ENCODE data around the gene NTRK2. TPM values are rescaled to one million over a fixed set of nuclear protein-coding genes. Genes with fewer than 3 reads are reported as not detected.

The NTRK2 gene
- total and polyA plus RNA-seq, 10 of the 15 experiments (the other 5 are each of a cell fraction or from before 2014, with no cell fraction given) = 0.42 to 4.6 (median 0.65) TPM

DNA sequence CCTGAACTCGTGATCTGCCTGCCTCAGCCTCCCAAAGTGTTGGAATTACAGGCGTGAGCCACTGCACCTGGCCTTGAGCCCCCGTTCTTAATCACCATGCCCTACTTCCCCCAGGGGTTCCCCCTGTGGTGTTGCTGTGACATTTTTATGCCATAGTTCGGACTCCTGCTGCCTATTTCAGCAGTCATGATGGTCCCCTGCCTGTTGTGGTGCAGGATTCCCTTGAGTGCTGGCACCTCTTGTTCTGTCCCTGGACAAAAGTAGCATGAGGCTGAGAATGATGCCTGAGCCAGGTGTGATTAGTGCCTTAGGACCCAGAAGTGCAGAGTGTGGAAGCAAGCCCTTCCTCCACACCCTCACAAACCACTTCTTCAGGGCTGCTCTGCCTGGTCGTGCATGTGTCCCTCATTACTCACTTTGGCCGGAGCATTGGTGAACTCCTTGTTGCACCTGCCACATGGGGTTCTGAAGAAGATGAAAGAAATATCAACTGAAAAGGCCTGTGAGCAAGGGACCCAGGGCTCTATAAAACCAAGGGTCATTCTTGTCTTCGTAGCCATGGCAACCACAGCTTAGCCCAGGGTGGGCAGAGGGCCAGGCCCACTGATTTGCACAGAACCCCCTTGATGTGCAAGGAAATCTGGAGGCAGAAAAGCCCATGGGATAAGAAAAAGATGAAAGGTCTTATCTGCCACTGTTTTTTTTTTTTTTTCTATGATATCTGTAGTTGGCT, 228.0 kb downstream of the NTRK2 start:
- Histone ChIP-seq H3K9me3 (replicated peaks; ENCODE audit: control insufficient read depth, insufficient read depth, low read length) (no peaks in the 10 kb centered on the region), H3K79me2 (ENCODE audit: control insufficient read depth, insufficient read depth, low read length) (no peaks in the 10 kb centered on the region), H3K4me3 (no peak overlapping the region), H3K27me3 (replicated peaks in 1 of 2; ENCODE audit: control insufficient read depth in 2 of 2, insufficient read depth in 2 of 2, low read length in 1 of 2) (no peaks in the 10 kb centered on the region), H3K4me2 (ENCODE audit: control insufficient read depth, insufficient read depth) (no peak overlapping the region), H3K36me3 (ENCODE audit: control insufficient read depth in 2 of 2, insufficient read depth in 2 of 2, low read length in 1 of 2) (no peaks in the 10 kb centered on the region), H3K9ac (ENCODE audit: control insufficient read depth, insufficient read depth, low read length) (no peak overlapping the region), H4K20me1 (ENCODE audit: control insufficient read depth, insufficient read depth) (no peaks in the 10 kb centered on the region), H3K27ac (ENCODE audit: control insufficient read depth, insufficient read depth) (no peak overlapping the region), H2AFZ (ENCODE audit: control insufficient read depth, low read depth, low read length) (no peak overlapping the region), H3K4me1 (ENCODE audit: control insufficient read depth, insufficient read depth, low read length) (no peaks in the 10 kb centered on the region)
- DNase-seq (ENCODE audit: low read depth, low spot score) (no peak), ATAC-seq (no peak), FAIRE-seq (no peak)
- 21% methylated on average over 7 of the region's 7 CpGs for WGBS (ENCODE audit: insufficient coverage, insufficient replicate concordance, low lambda C conversion rate, missing lambda C conversion rate)
- no peak for TF ChIP-seq CREB1 (IDR thresholded peaks at IDR 0.05; ENCODE audit: low read depth)
- TF ChIP-seq, protein P1, sequence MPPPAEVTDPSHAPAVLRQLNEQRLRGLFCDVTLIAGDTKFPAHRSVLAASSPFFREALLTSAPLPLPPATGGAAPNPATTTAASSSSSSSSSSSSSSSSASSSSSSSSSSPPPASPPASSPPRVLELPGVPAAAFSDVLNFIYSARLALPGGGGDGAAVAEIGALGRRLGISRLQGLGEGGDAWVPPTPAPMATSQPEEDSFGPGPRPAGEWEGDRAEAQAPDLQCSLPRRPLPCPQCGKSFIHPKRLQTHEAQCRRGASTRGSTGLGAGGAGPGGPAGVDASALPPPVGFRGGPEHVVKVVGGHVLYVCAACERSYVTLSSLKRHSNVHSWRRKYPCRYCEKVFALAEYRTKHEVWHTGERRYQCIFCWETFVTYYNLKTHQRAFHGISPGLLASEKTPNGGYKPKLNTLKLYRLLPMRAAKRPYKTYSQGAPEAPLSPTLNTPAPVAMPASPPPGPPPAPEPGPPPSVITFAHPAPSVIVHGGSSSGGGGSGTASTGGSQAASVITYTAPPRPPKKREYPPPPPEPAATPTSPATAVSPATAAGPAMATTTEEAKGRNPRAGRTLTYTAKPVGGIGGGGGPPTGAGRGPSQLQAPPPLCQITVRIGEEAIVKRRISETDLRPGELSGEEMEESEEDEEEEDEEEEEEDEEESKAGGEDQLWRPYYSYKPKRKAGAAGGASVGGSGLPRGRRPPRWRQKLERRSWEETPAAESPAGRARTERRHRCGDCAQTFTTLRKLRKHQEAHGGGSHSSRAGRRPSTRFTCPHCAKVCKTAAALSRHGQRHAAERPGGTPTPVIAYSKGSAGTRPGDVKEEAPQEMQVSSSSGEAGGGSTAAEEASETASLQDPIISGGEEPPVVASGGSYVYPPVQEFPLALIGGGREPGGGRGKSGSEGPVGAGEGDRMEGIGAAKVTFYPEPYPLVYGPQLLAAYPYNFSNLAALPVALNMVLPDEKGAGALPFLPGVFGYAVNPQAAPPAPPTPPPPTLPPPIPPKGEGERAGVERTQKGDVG (CRISPR knock-in tag; IDR thresholded peaks at IDR 0.05) = no peak
- SMC1A ChIA-PET (ENCODE audit: uncharacterized antibody, unreplicated experiment) = no interaction called here
- in situ Hi-C loops (cut with MboI) (no loop called here), intact Hi-C loops (cut with micrococcal nuclease; ENCODE audit: unreplicated experiment) (no loop called here)
- BruUV-seq (replicated peaks) = no TSS peak
- POLR2A ChIA-PET = no interaction called here
- RAD21 ChIA-PET (ENCODE audit: unreplicated experiment) = interaction anchor here (0.7 kb wide), 1 partner anchor 536 kb away, joined by 3 read pairs; no protein-coding TSS in a partner anchor
- CTCF ChIA-PET = no interaction called here

DNA sequence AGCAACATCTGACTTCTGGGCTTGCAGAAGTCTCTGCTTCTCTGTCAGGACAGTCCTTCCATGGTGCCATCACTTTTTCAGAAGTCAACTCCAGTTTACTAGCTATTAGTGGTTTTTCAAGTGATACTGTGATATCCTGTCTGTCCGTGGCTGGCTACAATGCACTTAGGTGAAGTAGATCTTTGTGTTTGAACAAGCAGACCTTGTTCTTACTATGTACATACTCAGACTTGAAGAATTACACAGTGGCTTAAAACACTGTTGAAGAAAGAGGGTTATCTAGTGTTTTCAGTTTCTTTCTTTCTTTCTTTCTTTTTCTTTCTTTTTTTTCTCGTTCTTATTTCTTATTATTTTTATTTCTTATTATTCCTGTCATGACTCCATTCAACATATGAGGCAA, 228.7 kb downstream of the NTRK2 start:
- ChIA-PET POLR2A (no interaction called here), CTCF (interaction anchor here (0.7 kb wide), 1 partner anchor 121 kb away, joined by 3 read pairs; no protein-coding TSS in a partner anchor), SMC1A (ENCODE audit: uncharacterized antibody, unreplicated experiment) (no interaction called here), RAD21 (ENCODE audit: unreplicated experiment) (interaction anchor here (0.7 kb wide), 1 partner anchor 535 kb away, joined by 3 read pairs; no protein-coding TSS in a partner anchor)
- Histone ChIP-seq H3K27me3 (replicated peaks in 1 of 2; ENCODE audit: control insufficient read depth in 2 of 2, insufficient read depth in 2 of 2, low read length in 1 of 2) (no peaks in the 10 kb centered on the region), H2AFZ (ENCODE audit: control insufficient read depth, low read depth, low read length) (no peak overlapping the region), H3K36me3 (ENCODE audit: control insufficient read depth in 2 of 2, insufficient read depth in 2 of 2, low read length in 1 of 2) (no peaks in the 10 kb centered on the region), H3K27ac (ENCODE audit: control insufficient read depth, insufficient read depth) (no peak overlapping the region), H3K9ac (ENCODE audit: control insufficient read depth, insufficient read depth, low read length) (no peak overlapping the region), H3K4me3 (no peak overlapping the region), H4K20me1 (ENCODE audit: control insufficient read depth, insufficient read depth) (no peaks in the 10 kb centered on the region), H3K4me2 (ENCODE audit: control insufficient read depth, insufficient read depth) (no peak overlapping the region), H3K79me2 (ENCODE audit: control insufficient read depth, insufficient read depth, low read length) (no peaks in the 10 kb centered on the region), H3K9me3 (replicated peaks; ENCODE audit: control insufficient read depth, insufficient read depth, low read length) (no peaks in the 10 kb centered on the region), H3K4me1 (ENCODE audit: control insufficient read depth, insufficient read depth, low read length) (no peaks in the 10 kb centered on the region)
- no peak for DNase-seq (ENCODE audit: low read depth, low spot score)
- FAIRE-seq = no peak
- in situ Hi-C loops (cut with MboI) (no loop called here), intact Hi-C loops (cut with micrococcal nuclease; ENCODE audit: unreplicated experiment) (no loop called here)
- ATAC-seq = no peak
- 0% methylated on average over 2 of the region's 2 CpGs for WGBS (ENCODE audit: insufficient coverage, insufficient replicate concordance, low lambda C conversion rate, missing lambda C conversion rate)
- BruUV-seq (replicated peaks) = no TSS peak
- TF ChIP-seq SPI1 (IDR thresholded peaks at IDR 0.05; ENCODE audit: borderline replicate concordance, insufficient read depth, low read depth, low read length) = no peak
- TF ChIP-seq RFX5 (IDR thresholded peaks at IDR 0.05; ENCODE audit: low read depth, low read length) = no peak
- TF ChIP-seq ESRRA (IDR thresholded peaks at IDR 0.05; ENCODE audit: low read length) = no peak
- TF ChIP-seq NFYA (IDR thresholded peaks at IDR 0.05; ENCODE audit: borderline replicate concordance, low read depth, low read length) = no peak
- TF ChIP-seq KDM1A (IDR thresholded peaks at IDR 0.05; ENCODE audit: borderline replicate concordance) = no peak
- TF ChIP-seq, protein P2, sequence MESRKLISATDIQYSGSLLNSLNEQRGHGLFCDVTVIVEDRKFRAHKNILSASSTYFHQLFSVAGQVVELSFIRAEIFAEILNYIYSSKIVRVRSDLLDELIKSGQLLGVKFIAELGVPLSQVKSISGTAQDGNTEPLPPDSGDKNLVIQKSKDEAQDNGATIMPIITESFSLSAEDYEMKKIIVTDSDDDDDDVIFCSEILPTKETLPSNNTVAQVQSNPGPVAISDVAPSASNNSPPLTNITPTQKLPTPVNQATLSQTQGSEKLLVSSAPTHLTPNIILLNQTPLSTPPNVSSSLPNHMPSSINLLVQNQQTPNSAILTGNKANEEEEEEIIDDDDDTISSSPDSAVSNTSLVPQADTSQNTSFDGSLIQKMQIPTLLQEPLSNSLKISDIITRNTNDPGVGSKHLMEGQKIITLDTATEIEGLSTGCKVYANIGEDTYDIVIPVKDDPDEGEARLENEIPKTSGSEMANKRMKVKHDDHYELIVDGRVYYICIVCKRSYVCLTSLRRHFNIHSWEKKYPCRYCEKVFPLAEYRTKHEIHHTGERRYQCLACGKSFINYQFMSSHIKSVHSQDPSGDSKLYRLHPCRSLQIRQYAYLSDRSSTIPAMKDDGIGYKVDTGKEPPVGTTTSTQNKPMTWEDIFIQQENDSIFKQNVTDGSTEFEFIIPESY (IDR thresholded peaks at IDR 0.05) = no peak
- no peak for TF ChIP-seq ASH2L (IDR thresholded peaks at IDR 0.05; ENCODE audit: borderline replicate concordance, low read depth)
- no peak for TF ChIP-seq HDAC6 (IDR thresholded peaks at IDR 0.05; ENCODE audit: unreplicated experiment)
